Stimulated activated CD4-positive, alpha-beta T cell treated with anti-CD3 and anti-CD28 coated beads, Interleukin-4, amount 100 ng/mL, for 24 hours (primary cell): Measurements from ENCODE around the gene GNAT2.

Experiments
- DNase-seq: peaks from one replicate; pipeline ENCODE4 v3.0.0-alpha.2; 2020

GNAT2 gene

DNA sequence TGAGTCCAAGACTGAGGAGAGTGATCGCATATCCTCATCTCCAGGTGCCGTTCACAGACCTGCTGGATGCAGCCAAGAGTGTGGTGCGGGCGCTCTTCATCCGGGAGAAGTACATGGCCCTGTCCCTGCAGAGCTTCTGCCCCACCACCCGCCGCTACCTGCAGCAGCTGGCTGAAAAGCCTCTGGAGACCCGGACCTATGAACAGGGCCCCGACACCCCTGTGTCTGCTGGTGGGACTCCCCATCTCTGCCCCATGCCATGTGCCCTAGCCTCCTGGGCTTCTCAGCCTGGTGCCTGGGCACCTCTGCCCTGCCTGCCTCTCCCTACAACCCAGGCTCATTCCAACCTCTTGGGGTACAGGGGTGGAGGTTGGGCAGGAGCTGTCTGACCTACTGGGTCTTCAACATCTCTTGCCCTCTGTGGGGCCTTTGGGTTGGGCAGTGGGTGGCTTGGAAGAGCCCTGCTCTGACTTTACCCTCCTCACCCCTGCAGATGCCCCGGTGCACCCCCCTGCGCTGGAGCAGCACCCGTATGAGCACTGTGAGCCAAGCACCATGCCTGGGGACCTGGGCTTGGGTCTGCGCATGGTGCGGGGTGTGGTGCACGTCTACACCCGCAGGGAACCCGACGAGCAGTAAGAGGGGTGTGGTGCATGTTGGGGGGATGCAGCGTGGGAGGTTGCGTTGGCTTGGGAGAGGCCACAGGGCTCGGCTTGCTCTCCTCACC lies 7.4 kb upstream of the GNAT2 start:
- no peak for DNase-seq

DNA sequence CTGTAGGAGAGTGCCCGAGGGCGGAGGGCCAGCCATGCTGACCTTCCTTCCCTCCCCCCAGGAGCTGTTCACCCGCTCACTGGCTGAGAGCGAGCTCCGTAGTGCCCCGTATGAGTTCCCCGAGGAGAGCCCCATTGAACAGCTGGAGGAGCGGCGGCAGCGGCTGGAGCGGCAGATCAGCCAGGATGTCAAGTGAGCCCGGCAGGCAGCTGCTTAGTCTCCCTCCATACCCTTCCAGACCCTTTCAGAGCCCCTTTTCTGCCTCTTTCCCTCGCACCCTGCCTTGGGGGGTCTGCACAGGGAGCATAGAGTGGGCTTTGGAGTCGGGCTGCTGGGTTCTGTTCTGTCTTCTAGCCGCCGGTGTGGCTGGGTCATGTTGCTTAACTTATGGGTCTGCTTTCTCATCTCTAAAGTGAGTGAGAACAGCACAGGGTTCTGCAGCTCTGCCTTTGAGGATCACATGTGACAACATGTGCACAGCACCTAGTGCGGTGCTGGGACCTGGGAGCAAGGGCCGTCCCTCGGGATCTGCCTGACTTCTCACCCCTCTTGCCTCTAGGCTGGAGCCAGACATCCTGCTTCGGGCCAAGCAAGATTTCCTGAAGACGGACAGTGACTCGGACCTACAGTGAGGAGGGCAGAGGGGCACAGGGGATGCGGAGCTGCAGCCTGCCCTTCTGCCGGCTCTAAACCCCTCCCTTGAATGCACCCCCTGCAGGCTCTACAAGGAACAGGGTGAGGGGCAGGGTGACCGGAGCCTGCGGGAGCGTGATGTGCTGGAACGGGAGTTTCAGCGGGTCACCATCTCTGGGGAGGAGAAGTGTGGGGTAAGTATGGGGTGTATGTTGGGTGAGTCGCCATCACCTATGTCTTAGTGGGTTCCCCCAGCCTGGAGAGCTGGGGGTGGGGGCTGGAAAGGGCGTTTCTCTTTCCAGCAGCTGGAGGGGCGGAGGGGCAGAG lies 6.5 kb upstream of the GNAT2 start:
- no peak for DNase-seq

DNA sequence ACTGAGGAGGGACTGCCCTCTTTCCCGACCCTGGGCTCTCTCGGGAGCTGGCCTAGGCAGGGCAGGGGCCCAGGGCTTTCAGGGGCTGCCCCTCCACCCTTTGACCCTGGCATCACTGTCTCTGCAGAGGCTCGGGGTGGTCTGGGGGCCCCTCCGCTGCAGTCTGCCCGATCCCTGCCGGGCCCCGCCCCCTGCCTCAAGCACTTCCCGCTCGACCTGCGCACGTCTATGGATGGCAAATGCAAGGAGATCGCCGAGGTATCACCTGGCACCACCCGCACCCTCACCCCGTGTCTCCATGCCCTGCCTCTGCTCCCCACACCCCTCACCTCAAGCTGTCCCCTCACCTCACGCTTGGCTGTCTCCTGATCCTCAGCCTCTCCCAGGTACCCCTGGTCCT lies 5.8 kb upstream of the GNAT2 start:
- DNase-seq, result no peak

DNA sequence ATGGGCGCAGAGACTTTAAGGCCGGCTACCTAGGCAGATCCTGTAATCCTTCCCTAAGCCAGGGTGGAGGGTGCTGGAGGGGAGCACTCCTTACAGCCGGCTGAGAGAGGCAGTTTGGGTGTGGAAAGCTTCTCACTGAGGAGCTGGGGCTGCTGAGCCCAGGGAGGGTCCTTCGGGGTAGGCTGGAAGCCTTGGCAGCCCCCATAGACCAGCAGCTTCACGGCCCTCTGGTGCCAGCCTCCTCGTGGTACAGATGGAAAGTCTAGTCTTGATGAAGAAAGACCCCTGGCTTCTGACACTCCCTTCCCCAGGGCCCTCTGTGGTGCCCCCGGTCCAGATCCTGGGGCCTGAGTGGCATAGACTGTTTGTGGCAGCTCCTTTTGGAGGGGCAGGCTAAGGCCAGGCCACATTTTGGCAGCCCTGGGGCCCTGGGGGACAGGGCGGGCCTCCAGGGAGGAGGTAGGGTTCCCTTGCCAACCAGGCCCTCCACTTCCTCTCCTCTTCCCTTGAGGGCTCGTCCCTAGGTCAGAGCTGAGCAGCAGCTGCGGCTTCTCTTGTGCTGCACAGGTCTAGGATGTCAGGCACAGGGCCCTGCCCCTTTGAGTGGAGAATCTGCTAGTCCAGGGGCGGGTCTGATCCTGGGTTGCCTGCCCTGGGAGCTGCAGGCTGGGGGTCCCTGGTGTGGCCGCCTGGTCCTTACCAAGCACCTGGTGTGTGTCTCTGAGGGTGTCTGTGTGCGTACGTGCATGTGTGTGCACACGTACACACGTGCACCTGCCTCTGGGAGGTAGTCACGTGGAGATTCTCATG lies 5.0 kb upstream of the GNAT2 start:
- DNase-seq, result no peak

DNA sequence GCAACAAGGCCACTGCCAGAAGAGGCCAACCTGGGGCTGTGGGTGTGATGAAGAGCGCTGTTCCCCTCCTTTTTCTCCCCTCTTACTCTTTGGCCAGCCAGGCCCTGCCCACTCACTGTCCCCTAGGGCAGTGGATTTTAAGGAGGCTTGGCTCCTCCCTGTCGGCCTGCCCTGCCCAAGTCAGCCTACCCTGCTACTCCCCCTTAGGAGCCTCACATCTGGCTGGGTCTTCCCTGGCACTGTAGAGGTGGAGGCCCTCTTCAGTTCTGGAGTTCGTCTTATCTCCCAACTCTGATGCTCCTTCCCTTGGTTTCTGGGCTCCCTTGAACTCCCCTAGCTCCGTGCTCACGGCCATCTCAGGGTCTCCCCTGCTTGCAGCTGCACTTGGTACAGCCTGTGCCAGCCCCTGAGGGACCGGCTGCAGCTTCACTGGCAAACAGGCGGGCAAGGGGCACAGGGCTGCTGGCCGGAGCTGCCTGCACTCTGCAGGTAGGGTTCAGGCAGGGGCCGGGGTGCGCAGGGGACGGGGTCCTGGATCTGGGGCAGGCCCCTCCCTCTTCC lies 4.3 kb upstream of the GNAT2 start:
- DNase-seq, result no peak

DNA sequence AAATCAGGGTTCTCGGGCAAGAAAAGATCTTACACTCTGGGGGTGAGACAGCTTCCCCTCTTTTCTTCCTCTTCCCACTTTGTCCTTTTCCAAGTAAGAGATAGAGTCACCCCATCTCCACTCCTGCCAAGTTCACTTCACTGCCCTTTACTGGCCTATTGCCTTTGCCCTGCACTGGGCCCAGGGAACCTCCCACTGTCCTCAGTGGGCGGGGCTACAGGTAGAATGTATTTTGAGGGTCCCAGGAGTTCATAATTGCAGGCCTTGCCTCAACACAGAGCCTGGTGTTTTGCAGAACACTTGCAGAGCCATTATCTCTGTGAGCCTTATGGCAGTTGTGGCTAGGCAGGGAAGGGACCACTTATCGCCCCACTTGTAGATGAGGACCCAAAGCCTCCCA lies 3.5 kb upstream of the GNAT2 start:
- DNase-seq, result no peak

DNA sequence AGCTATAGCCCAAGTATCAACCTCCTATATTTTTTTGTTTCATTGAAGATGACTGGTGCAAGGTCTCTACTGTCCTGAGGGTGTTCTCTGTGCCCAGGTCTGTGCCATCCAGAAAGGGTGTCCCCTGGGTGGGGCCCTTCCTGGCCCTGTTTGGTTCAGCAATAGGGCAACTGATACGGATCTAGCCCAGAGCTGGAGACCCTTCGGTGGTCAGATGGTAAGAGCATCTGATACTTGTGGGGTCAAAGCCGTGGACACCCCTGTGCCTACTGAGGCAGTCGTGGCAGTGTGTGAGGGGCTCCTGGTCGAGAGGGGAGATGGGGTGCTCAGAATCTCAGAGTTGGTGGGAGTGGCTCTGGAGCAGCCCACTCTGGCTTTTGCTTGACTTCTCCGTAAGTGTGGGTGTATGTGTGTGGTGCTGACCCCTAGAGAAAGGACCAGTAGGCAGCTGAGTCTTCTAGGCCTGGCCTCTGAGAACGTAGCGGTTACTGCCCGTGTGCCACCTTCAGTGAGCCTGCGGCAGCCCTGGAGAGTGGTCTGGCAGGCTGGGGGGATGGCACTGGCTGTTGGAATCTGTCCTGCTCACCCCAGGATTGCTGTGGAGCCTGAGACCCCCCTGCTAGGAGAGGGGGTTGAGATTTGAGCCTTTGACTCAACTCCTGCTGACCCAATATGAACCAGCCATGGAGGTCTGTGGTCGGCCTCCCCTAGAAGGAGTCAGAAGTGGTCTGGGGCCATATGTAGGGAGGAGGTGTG lies 2.9 kb upstream of the GNAT2 start:
- DNase-seq, result no peak

DNA sequence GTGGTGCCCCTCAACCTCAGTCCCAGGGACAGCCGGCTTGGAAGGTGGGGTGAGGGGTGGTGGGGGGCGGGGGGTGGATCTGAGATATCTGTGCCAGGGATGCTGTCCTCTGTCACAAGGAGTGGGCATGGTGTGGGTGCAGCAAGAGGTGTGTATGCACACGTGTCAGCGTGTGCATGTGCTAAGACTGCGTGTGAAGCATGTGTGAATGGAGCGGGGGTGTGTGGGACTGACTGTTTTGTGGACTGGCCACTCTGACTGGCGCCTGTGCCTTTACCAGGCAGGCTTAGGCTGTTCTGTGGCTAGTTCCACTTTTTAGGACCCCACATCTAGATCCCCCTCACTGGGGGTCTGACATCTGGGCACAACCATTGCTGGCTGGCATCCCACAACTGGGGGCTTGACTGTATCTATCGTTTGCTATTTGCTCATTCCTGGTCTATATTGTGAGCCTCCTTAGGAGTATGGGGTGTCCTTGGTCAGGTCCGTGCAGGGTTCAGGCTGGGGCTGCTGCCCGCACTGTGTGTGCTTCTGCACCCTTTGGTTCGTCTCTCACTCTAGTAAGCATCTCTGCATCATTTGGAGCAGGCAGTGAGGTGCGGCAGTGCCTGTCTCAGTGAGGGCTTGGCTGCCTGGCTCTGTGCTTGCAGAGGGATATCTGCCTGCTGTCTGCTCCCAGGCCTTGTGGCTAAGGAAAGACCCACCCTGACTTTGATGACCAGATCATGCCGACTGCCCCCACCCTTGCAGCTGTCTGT lies 2.1 kb upstream of the GNAT2 start:
- no peak for DNase-seq

DNA sequence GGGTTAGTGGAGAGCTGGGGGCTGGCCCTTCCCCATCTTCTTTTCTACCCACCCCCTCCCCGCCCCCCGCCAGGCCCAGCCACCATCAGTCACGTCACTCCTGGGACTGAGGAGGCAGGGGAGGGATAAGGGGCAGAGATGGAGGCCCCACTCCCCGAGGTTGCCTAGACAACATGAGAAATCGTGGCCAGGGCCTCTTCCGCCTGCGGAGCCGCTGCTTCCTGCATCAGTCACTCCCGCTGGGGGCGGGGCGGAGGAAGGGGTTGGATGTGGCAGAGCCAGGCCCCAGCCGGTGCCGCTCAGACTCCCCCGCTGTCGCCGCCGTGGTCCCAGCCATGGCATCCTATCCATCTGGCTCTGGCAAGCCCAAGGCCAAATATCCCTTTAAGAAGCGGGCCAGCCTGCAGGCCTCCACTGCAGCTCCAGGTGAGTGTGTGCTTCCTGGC lies 1.4 kb upstream of the GNAT2 start:
- peak; percentile 97 for DNase-seq

DNA sequence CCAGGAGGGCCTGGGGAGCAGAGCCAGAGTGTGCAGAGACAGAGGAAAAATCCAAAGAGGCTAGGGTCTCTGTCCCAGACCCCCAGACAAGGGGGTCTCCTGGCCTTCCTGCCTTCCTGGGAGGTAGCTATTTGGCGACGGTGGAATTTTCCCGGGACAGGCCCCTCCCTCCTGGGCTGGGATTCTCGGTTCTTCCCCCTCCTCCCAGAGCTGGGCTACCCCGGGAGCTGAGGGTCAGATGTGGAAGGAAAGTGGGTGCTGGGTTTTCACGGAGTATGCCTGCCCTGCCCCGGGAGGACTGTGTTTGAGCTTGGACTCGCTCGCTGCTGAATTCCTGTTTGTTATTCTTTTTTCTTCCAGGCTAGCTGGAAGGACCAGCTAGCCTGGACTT lies 980 bp upstream of the GNAT2 start:
- DNase-seq, result no peak

DNA sequence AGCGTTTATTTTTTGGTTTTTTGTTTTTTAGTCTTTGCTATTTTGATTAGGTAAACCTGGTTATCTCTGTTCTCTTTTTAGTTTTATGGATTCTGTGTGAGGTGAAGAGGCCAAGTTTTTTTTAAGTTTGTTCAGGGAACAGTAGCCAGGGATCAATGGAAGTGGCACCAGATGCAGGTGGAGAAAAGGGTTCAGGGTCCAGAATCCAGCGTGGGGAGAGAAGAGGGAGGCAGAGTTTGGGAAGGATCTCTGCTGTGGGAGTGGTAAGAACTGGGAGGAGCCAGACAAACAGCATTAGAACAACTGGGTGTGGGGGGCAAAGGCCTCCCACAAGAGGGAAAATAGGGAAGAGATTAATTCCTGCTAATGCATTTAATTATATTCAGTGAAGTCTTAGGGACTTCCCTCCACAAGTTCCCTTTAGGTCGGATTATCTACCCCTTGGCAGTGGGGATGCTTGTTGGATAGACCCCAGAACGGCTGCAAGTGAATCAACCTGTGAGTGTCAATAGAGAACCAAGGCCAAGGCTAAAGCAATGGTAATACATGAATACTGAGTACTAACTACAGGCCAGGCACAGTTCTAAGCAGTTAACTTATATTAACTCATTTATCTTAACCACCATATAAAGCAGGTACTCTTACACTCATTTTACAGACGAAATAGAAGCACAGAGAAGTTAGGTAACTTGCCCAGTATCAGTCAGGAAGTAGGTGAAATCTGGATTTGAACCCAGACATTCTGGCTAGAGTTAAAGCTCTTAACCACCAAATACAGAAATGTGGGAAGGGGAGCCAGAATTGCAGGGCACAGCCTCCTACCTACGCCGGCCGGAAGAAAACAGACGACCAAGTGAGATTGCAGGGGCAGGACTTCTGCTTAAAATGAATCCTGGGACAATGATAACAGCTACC lies 498 bp downstream of the GNAT2 start:
- DNase-seq, result no peak

DNA sequence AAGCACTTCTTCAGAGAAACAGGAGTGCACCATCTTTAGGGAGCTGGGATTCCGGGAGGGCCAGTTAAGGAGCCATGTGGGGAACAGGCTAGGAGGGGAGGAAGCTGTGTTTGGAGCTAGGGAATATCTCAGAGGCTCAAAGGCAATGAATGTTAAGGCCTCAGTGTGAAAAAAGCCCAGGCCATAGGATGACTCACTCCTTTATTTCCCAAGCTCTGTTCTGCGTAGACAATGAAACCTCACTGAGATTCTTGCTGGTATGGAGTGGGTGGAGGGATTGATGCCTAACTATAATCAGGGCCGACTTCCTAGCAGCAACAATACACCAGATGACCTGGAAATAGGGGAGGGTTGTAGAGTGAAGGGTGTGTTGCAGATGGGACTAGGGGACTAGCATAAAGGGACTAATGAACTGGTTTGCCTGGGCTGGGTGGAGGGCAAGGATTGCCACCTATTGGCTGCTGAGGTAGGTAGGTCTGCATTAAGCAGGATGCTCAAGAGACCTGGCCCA lies 2.1 kb downstream of the GNAT2 start:
- peak; percentile 31 for DNase-seq

DNA sequence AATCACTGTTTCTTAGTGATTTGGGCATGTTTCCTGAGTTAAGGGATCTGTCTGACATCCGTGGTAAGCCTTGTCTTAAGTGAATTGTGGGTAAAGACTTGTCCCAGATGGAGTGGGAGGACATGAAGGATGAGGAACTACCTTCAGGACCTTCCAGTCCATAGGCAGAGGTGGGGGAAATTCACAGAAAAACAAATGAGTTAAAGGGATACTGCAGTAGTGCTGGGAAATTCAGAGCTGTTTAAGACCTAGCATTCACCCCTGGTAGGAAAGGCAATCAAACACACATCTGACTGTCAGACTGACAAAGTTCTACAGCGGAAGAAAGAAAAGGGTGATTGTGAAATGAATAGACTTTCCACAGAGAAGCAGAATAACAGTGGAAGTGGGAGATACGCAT lies 3.0 kb downstream of the GNAT2 start:
- DNase-seq, result no peak

DNA sequence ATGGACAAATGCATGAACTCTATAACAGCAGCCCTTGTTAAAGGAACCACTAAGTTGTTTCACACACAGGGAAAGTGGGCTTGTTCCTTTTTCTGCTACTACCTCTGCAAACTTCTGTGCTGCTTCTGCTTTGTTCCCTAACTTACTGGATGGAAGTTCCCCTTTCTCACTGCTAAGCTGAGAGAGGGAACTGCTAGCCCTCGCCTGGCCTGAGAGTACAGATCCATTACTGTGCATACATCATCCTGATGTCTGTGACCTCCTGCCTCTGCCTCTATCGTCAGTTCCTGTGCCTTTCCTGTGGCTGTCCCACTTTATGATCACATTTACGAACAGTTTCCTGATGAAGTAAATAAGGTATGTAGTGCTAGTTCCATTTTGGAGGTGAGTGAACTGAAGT lies 3.5 kb downstream of the GNAT2 start:
- no peak for DNase-seq

DNA sequence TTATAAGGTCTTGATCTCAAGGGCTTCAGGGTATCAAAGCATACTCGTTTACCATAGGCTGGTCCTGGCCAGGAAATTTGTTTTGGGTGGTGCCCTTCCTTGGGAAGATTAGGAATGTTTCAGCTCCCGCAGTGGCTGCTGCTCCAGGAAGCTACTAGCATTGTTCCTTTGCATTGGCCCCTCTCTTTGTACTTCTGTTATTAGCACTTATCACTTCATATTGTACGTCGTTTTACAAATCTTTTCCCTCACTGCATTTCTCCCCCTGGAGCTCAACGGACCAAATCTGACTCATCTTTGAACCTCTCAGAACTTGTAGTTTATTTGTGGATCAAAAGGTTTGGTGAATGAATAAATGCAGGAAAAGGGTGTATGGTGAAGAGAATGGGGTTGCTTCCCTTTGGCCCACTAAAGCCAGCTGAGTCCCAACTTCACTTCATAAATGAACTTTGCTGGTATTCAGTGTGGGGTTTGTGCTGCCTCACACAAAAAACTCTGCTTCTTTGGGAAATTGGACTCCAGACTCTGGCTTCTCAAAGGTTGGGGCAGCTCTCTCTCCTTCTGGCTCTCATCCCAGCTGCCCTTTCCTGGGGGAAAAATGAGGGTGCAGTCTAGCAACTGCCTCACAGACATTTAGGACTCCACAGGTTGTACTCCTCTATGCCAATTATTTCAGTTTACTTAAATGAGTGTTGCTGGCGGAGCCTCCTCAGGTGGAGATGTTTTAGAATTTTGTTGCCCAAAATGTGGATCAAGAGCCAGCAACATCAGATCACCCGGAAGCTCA lies 5.9 kb downstream of the GNAT2 start:
- DNase-seq, result no peak

DNA sequence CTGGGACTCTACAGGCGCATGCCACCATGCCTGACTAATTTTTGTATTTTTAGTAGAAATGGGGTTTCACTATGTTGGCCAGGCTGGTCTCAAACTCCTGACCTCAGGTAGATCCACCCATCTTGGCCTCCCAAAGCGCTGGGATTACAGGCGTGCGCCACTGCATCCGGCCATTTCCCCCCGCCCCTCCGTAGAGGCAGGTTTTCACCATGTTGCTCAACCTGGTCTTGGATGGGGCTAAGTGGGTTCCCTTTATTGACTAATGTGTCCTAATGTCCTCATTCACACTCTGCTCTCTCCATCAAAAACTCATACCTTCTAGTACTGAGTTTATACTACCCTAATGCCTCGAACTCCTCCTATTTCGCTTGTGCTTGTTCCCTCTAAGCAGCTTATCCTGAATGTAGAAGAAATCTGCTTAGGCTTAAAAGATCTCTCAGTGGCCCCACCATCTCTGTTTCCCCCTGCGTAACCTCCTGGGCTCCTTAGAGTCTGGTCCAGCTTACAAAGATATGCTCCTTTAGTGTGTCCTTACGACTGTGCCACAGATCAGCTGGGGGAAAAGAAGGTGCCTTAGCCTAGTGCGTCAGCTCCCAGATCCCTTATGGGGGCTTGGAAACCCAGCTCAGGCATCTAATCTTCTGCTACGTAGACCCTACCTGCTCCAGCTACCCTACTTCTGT lies 8.0 kb downstream of the GNAT2 start:
- DNase-seq, result no peak

DNA sequence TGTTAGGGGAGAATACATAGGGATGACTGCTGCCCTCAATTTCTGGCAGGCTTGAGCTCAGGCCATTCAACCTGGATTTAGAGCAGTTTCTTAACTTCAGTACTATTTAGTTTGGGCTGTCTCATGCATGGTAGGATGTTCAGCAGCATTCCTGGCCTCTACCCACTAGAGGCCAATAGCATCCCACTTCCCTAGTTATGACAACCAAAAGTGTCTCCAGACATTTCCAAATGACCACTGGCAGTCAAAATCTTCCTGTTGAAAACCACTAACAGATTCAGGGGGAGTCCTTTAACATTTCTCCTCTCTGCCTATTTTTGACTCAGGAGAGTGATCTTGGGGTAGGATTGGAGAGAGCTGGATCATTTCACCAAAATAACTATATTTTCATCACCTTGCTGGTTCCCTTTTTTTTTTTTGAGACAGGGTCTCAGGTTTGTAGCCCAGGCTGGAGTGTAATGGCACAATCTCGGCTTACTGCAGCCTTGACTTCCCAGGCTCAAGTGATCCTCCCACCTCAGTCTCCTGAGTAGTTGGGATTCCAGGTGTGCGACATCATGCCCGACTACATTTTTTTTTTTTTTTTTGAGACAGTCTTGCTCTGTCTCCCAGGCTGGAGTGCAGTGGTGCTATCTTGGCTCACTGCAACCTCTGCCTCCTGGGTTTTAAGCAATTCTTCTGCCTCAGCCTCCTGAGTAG lies 8.7 kb downstream of the GNAT2 start:
- no peak for DNase-seq

DNA sequence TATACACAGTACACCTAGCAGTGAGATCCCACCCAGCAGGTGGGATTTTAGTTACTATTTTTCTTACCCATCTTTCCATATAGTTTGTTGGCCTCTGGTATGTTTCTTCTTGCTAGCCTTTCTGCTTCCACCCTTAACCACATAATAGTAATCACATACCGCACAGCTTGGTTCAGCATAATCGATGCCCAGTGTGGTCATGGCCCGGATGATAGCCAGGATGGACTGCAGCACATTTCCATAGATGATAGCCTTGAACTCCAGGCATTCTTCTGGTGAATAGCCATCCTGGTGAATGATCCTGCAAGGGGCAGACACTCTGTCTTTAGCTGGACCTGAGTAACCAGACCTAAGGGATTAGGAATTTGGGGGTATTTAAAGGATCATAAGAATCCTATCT lies 9.5 kb downstream of the GNAT2 start:
- no peak for DNase-seq
